GM12878 (cell line): ENCODE data around the gene TECTB.

Source experiments
- CTCF ChIP-seq, 3 experiments: IDR thresholded peaks in 2 of 3; conservative IDR thresholded peaks in 1 of 3; 2 replicates each; pipeline ENCODE4 v1.5.1; 2011; ENCODE audit warnings: low read depth in 3 of 3, low read length in 3 of 3, mild to moderate bottlenecking in 3 of 3, control low read depth in 2 of 3, moderate library complexity in 2 of 3, inconsistent platforms in 1 of 3, mixed read lengths in 1 of 3; ENCODE audit not compliant: control insufficient read depth in 2 of 3, insufficient read depth in 1 of 3; ENCODE audit errors: extremely low read depth in 1 of 3
- HDAC6 ChIP-seq: fragments of 200-600 bp; sonication (generic); IDR thresholded peaks from one replicate; pipeline ENCODE4 v1.8.0; 2017; ENCODE audit warnings: antibody characterized with exemption; ENCODE audit not compliant: unreplicated experiment
- POLR2A ChIP-seq: IDR thresholded peaks from 2 replicates; pipeline ENCODE4 v1.6.1; 2011; ENCODE audit warnings: low read depth, mild to moderate bottlenecking, low read length
- RAD21 ChIP-seq: IDR thresholded peaks from 2 replicates; pipeline ENCODE4 v1.6.1; 2011; ENCODE audit warnings: mild to moderate bottlenecking, low read depth, low read length, moderate library complexity; ENCODE audit not compliant: insufficient read depth
- RAD51 ChIP-seq: fragments of 450-650 bp; IDR thresholded peaks from 2 replicates; pipeline ENCODE4 v1.6.1; 2016; ENCODE audit warnings: moderate library complexity, mild to moderate bottlenecking, inconsistent platforms

- TF ChIP-seq POLR2A (no peak), CTCF (IDR thresholded peaks at IDR 0.05 in 2 of 3, conservative IDR thresholded peaks at IDR 0.05 in 1 of 3; ENCODE audit: control insufficient read depth in 2 of 3, extremely low read depth in 1 of 3, insufficient read depth in 1 of 3, low read depth in 3 of 3, low read length in 3 of 3) (no peak), HDAC6 (no peak), RAD21 (no peak), RAD51 (no peak)
Observed at GRCh38 chr10:112289373-112290053, 6.3 kb downstream of the TECTB start.
